HepG2 (cell line): ENCODE results near the gene LDLRAD3. TPM values are rescaled to one million over a fixed set of nuclear protein-coding genes. Genes with fewer than 3 reads are reported as not detected.

Experiments
- ATAC-seq: fragments of 200-7000 bp; cut with Tn5 transposase; 3 replicates; pipeline ENCODE4 v1.9.1; 2020; ENCODE audit warnings: mild to moderate bottlenecking, moderate library complexity
- BruUV-seq: library from RNA; stranded (reverse); fragments of 400-500 nt; replicated peaks from 2 replicates; lab custom pipeline; 2021; lab: Mats Ljungman, UMichigan
- CTCF ChIA-PET: fragments of 300-600 bp; formaldehyde crosslinking; extraction: SDS; loops from one replicate; lab custom pipeline; 2021; ENCODE audit warnings: low total read pairs, inconsistent platforms, low intra/inter-chr PET ratio; lab: Yijun Ruan, JAX
- POLR2A ChIA-PET: fragments of 350-600 bp; sonication (Branson Sonifier 250); formaldehyde crosslinking; loops from one replicate; lab custom pipeline; 2020; ENCODE audit warnings: antibody characterized with exemption, inconsistent platforms; lab: Yijun Ruan, JAX
- DNase-seq: peaks from one replicate; pipeline ENCODE4 v3.0.0-alpha.2; 2015; ENCODE audit warnings: low spot score
- FAIRE-seq: peaks from 3 replicates; lab custom pipeline; 2011; peaks lifted over from hg19 to GRCh38; lab: Jason Lieb, UNC
- H2AFZ ChIP-seq: one replicate; pipeline ENCODE4 v1.6.1; 2011; ENCODE audit warnings: low read length, inconsistent platforms
- H3K27ac ChIP-seq: fragments of 300-600 bp; 3 replicates; pipeline ENCODE4 v1.8.0; 2011; ENCODE audit warnings: mixed run types, mild to moderate bottlenecking, mixed read lengths, low read length, inconsistent platforms; ENCODE audit not compliant: insufficient read depth; ENCODE audit errors: extremely low read length
- H3K27me3 ChIP-seq, 2 experiments: fragments of 200-600 bp in 1 of 2; 2 replicates in 1 of 2; 3 replicates in 1 of 2; pipeline versions ENCODE4 v1.6.0 to v1.8.0; 2011; ENCODE audit warnings: low read length in 2 of 2, mild to moderate bottlenecking in 2 of 2, moderate library complexity in 2 of 2, inconsistent platforms in 1 of 2; ENCODE audit not compliant: insufficient read depth in 2 of 2, control insufficient read depth in 1 of 2
- H3K36me3 ChIP-seq, 2 experiments: fragments of 200-600 bp in 1 of 2; replicated peaks in 1 of 2; 2 replicates in 1 of 2; 3 replicates in 1 of 2; pipeline versions ENCODE4 v1.5.1 to v1.8.0; 2011; ENCODE audit warnings: low read length in 2 of 2, inconsistent platforms in 1 of 2; ENCODE audit not compliant: insufficient read depth in 2 of 2, control insufficient read depth in 1 of 2
- H3K4me1 ChIP-seq: 2 replicates; pipeline ENCODE4 v1.5.1; 2012; ENCODE audit warnings: low read length, inconsistent platforms; ENCODE audit not compliant: insufficient read depth
- H3K4me2 ChIP-seq: 2 replicates; pipeline ENCODE4 v1.6.0; 2011; ENCODE audit warnings: low read depth, low read length, inconsistent platforms
- H3K4me3 ChIP-seq, 3 experiments: fragments of 200-600 bp in 1 of 3; sonication (generic), shearing (Covaris generic) in 1 of 3; replicated peaks in 1 of 3; 2 replicates each; pipeline ENCODE4 v1.5.1; 2011 to 2016; ENCODE audit warnings: low read length in 3 of 3, inconsistent platforms in 2 of 3, low read depth in 2 of 3, mild to moderate bottlenecking in 2 of 3, control low read depth in 1 of 3, mixed read lengths in 1 of 3; ENCODE audit not compliant: insufficient read depth in 1 of 3
- H3K79me2 ChIP-seq: one replicate; pipeline ENCODE4 v1.6.1; 2011; ENCODE audit warnings: low read length, inconsistent platforms; ENCODE audit not compliant: insufficient read depth
- H3K9ac ChIP-seq: 2 replicates; pipeline ENCODE4 v1.6.0; 2011; ENCODE audit warnings: mild to moderate bottlenecking, low read depth, low read length, inconsistent platforms; ENCODE audit not compliant: insufficient read depth
- H3K9me3 ChIP-seq: 2 replicates; pipeline ENCODE4 v1.5.1; 2012; ENCODE audit warnings: mild to moderate bottlenecking, low read length
- H4K20me1 ChIP-seq: 2 replicates; pipeline ENCODE4 v1.6.0; 2011; ENCODE audit warnings: inconsistent platforms, mild to moderate bottlenecking, low read length, moderate library complexity; ENCODE audit not compliant: insufficient read depth
- HES4 ChIP-seq: sonication (generic); formaldehyde crosslinking; IDR thresholded peaks from 2 replicates; pipeline ENCODE4 v1.9.0; 2021; ENCODE audit warnings: mild to moderate bottlenecking, missing genetic modification reagents, borderline replicate concordance
- HNF4A ChIP-seq: sonication (generic); formaldehyde crosslinking; IDR thresholded peaks from 2 replicates; pipeline ENCODE4 v1.4.0; 2020; ENCODE audit warnings: missing genetic modification reagents
- KLF16 ChIP-seq, 2 experiments: sonication (generic) in 1 of 2; formaldehyde crosslinking in 1 of 2; IDR thresholded peaks; 2 replicates each; pipeline versions ENCODE4 v1.6.1 to v1.8.0; 2016 to 2023; ENCODE audit warnings: missing genetic modification reagents in 2 of 2, missing compliant biosample characterization in 1 of 2
- SP2 ChIP-seq: sonication (generic); formaldehyde crosslinking; IDR thresholded peaks from 2 replicates; pipeline ENCODE4 v1.5.1; 2020; ENCODE audit warnings: mild to moderate bottlenecking, missing genetic modification reagents
- SSRP1 ChIP-seq: IDR thresholded peaks from 2 replicates; pipeline ENCODE4 v1.6.1; 2016; ENCODE audit warnings: control low read depth
- TCF7L2 ChIP-seq: IDR thresholded peaks from 2 replicates; pipeline ENCODE4 v1.6.1; 2011; ENCODE audit warnings: mild to moderate bottlenecking, low read depth, low read length, moderate library complexity
- XBP1 ChIP-seq: sonication (generic); formaldehyde crosslinking; IDR thresholded peaks from 2 replicates; pipeline ENCODE4 v1.5.0; 2020; ENCODE audit warnings: missing genetic modification reagents
- ZNF746 ChIP-seq: sonication (generic); formaldehyde crosslinking; IDR thresholded peaks from 2 replicates; pipeline ENCODE4 v1.8.0; 2022; ENCODE audit warnings: mild to moderate bottlenecking, missing genetic modification reagents
- ZSCAN25 ChIP-seq: sonication (generic); formaldehyde crosslinking; IDR thresholded peaks from 2 replicates; pipeline ENCODE4 v1.8.0; 2022; ENCODE audit warnings: mild to moderate bottlenecking, missing genetic modification reagents
- WGBS: methylation state at CpG from one replicate; pipeline ENCODE4 v1.1.6; 2017; ENCODE audit warnings: low lambda C conversion rate; 5-methylcytosine and 5-hydroxymethylcytosine counted together
- in situ Hi-C: cut with HindIII; loops from 2 replicates; pipeline ENCODE4 v1.10.0; 2017; ENCODE audit warnings: low pct_unique_long_range_greater_than_20kb; ENCODE audit not compliant: extremely low pct_ligation_motif_present
- intact Hi-C: fragments of 100-400 bp; cut with micrococcal nuclease; formaldehyde crosslinking; loops from one replicate; pipeline ENCODE4 v1.10.0; 2022; ENCODE audit not compliant: unreplicated experiment
- polyA plus RNA-seq, 8 experiments: library from polyadenylated mRNA; depleted of rRNA in 3 of 8; stranded (reverse) in 7 of 8; unstranded in 1 of 8; fragments of >200 nt; fragmentation: Illumina TruSeq in 4 of 8; extraction: Trizol in 4 of 8; gene quantifications; 2 replicates each; pipeline versions ENCODE4 v1.2.1 to v1.2.3, GENCODE V29; 2011 to 2016; ENCODE audit warnings: low read depth in 4 of 8, missing spikeins in 1 of 8, mixed read lengths in 1 of 8; ENCODE audit not compliant: insufficient read depth in 1 of 8
- total RNA-seq, 5 experiments: library from RNA; depleted of rRNA; stranded (reverse); fragments of >200 nt; fragmentation: Illumina TruSeq; extraction: Trizol; gene quantifications; 2 replicates each; pipeline ENCODE4 v1.2.3, GENCODE V29; 2016; ENCODE audit warnings: low read depth in 1 of 5
- TF ChIP-seq, protein P1 (sequence below): sonication (generic); formaldehyde crosslinking; IDR thresholded peaks from 2 replicates; pipeline ENCODE4 v1.9.0; 2021; ENCODE audit warnings: mild to moderate bottlenecking, missing genetic modification reagents
- TF ChIP-seq, protein P2 (sequence below): IDR thresholded peaks from 2 replicates; pipeline ENCODE4 v1.6.1; 2016; ENCODE audit warnings: low read depth, control low read depth
- TF ChIP-seq, protein P3 (sequence below): sonication (generic); formaldehyde crosslinking; IDR thresholded peaks from 2 replicates; pipeline ENCODE4 v1.5.0; 2020; ENCODE audit warnings: missing genetic modification reagents, mild to moderate bottlenecking, borderline replicate concordance
- TF ChIP-seq, protein P4 (sequence below): sonication (generic); formaldehyde crosslinking; IDR thresholded peaks from 2 replicates; pipeline ENCODE4 v1.8.0; 2022; ENCODE audit warnings: missing genetic modification reagents, mild to moderate bottlenecking, borderline replicate concordance

The LDLRAD3 gene
- total and polyA plus RNA-seq, 2 of the 13 experiments (the other 11 are each of a cell fraction or from before 2014, with no cell fraction given), result 0.50 to 0.60 TPM

DNA sequence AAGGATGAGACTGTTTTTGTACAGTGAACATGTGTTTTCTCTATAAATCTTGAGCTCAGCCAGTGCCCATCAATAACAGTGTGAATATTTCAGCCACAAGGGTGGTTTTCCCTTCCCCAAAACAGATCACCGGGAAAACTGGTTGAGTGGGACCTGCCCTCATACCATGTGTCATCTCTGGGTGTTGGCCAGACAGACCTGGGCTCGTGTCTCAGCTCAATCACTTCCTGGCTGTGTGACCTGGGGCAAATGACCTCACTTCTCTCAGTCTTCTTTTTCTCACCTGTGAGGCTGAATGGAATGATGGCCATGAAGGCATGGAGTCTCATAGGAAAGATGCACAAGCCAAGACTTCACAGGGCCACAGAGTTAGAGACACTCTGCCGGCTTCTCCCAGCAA, 270.6 kb downstream of the LDLRAD3 start (continued):
- TF ChIP-seq, protein P1, sequence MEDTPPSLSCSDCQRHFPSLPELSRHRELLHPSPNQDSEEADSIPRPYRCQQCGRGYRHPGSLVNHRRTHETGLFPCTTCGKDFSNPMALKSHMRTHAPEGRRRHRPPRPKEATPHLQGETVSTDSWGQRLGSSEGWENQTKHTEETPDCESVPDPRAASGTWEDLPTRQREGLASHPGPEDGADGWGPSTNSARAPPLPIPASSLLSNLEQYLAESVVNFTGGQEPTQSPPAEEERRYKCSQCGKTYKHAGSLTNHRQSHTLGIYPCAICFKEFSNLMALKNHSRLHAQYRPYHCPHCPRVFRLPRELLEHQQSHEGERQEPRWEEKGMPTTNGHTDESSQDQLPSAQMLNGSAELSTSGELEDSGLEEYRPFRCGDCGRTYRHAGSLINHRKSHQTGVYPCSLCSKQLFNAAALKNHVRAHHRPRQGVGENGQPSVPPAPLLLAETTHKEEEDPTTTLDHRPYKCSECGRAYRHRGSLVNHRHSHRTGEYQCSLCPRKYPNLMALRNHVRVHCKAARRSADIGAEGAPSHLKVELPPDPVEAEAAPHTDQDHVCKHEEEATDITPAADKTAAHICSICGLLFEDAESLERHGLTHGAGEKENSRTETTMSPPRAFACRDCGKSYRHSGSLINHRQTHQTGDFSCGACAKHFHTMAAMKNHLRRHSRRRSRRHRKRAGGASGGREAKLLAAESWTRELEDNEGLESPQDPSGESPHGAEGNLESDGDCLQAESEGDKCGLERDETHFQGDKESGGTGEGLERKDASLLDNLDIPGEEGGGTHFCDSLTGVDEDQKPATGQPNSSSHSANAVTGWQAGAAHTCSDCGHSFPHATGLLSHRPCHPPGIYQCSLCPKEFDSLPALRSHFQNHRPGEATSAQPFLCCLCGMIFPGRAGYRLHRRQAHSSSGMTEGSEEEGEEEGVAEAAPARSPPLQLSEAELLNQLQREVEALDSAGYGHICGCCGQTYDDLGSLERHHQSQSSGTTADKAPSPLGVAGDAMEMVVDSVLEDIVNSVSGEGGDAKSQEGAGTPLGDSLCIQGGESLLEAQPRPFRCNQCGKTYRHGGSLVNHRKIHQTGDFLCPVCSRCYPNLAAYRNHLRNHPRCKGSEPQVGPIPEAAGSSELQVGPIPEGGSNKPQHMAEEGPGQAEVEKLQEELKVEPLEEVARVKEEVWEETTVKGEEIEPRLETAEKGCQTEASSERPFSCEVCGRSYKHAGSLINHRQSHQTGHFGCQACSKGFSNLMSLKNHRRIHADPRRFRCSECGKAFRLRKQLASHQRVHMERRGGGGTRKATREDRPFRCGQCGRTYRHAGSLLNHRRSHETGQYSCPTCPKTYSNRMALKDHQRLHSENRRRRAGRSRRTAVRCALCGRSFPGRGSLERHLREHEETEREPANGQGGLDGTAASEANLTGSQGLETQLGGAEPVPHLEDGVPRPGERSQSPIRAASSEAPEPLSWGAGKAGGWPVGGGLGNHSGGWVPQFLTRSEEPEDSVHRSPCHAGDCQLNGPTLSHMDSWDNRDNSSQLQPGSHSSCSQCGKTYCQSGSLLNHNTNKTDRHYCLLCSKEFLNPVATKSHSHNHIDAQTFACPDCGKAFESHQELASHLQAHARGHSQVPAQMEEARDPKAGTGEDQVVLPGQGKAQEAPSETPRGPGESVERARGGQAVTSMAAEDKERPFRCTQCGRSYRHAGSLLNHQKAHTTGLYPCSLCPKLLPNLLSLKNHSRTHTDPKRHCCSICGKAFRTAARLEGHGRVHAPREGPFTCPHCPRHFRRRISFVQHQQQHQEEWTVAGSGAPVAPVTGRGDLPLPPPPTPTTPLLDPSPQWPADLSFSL (CRISPR knock-in tag), result no peak
- TF ChIP-seq ZNF746 (CRISPR knock-in tag) (no peak), KLF16 (CRISPR knock-in tag; IDR thresholded peaks at IDR 0.05) (no peak)

DNA sequence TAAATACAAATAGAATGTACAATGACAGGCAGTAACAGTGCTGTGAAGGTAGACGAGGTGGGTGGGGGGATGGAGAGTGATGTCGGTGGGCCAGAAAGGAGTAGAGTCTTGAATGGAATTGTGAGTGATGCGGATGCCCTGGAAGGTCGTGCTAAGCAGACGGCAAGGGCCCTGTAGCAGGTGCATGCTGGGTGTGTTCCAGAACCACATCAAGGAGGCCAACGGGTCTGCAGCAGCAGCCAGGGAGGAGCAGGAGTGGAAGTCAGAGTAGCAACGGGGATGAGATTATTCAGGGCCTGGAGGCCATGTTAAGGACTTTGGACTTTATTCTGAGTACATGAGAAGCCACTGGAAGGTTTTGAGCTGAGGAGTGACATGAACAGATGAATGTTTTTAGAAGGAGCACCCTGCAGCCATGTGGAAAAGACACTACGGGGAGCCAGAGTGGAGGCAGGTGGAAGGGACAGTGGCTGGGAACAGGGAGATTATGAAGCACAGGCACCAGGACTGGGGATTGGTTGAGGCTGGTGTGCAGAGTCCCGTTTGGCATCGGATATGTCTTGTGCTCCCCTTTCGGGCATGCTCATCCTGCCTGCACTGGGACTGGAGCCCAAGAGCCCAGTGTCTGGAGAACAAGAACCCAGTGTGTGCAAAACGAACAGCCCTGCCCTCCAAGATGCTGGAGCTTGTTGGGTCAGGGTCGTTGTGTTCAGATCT, 271.3 kb downstream of the LDLRAD3 start:
- POLR2A ChIA-PET, result no interaction called here
- Histone ChIP-seq H3K27me3 (no peaks in the 10 kb centered on the region; a peak in 2 of 5 replicates), H3K4me3 (no peak overlapping the region), H3K27ac (no peak overlapping the region), H3K36me3 (no peaks in the 10 kb centered on the region), H3K79me2 (no peaks in the 10 kb centered on the region), H2AFZ (no peak overlapping the region), H3K9me3 (peaks cover 4% of the 10 kb centered on the region), H3K4me2 (no peak overlapping the region), H3K9ac (no peak overlapping the region), H3K4me1 (no peaks in the 10 kb centered on the region), H4K20me1 (no peaks in the 10 kb centered on the region)
- DNase-seq (no peak), FAIRE-seq (no peak), ATAC-seq (no peak)
- no TSS peak for BruUV-seq
- 10% methylated on average over 10 of the region's 13 CpGs for WGBS
- intact Hi-C loops (no loop called here), in situ Hi-C loops (no loop called here)
- CTCF ChIA-PET, result no interaction called here
- no peak for TF ChIP-seq SP2 (CRISPR knock-in tag)
- TF ChIP-seq, protein P2, sequence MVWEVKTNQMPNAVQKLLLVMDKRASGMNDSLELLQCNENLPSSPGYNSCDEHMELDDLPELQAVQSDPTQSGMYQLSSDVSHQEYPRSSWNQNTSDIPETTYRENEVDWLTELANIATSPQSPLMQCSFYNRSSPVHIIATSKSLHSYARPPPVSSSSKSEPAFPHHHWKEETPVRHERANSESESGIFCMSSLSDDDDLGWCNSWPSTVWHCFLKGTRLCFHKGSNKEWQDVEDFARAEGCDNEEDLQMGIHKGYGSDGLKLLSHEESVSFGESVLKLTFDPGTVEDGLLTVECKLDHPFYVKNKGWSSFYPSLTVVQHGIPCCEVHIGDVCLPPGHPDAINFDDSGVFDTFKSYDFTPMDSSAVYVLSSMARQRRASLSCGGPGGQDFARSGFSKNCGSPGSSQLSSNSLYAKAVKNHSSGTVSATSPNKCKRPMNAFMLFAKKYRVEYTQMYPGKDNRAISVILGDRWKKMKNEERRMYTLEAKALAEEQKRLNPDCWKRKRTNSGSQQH (CRISPR knock-in tag), result no peak
- no peak for TF ChIP-seq TCF7L2
- TF ChIP-seq XBP1 (CRISPR knock-in tag), result no peak
- TF ChIP-seq, protein P3, sequence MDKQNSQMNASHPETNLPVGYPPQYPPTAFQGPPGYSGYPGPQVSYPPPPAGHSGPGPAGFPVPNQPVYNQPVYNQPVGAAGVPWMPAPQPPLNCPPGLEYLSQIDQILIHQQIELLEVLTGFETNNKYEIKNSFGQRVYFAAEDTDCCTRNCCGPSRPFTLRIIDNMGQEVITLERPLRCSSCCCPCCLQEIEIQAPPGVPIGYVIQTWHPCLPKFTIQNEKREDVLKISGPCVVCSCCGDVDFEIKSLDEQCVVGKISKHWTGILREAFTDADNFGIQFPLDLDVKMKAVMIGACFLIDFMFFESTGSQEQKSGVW (CRISPR knock-in tag), result no peak
- TF ChIP-seq HES4, result no peak
- TF ChIP-seq ZSCAN25, result no peak
- TF ChIP-seq, protein P4, sequence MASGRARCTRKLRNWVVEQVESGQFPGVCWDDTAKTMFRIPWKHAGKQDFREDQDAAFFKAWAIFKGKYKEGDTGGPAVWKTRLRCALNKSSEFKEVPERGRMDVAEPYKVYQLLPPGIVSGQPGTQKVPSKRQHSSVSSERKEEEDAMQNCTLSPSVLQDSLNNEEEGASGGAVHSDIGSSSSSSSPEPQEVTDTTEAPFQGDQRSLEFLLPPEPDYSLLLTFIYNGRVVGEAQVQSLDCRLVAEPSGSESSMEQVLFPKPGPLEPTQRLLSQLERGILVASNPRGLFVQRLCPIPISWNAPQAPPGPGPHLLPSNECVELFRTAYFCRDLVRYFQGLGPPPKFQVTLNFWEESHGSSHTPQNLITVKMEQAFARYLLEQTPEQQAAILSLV (CRISPR knock-in tag), result no peak
- no peak for TF ChIP-seq SSRP1 (CRISPR knock-in tag)
- TF ChIP-seq HNF4A, result no peak
